A549 (cell line): ENCODE data around the gene OR52B2. TPM values are rescaled to one million over a fixed set of nuclear protein-coding genes. Genes with fewer than 3 reads are reported as not detected.

Experiments
- ATAC-seq, 2 experiments: fragments of 200-7000 bp in 1 of 2; fragments of >200 bp in 1 of 2; cut with Nextera tagmentation in 1 of 2; cut with Tn5 transposase in 1 of 2; 3 replicates each; pipeline versions ENCODE4 v1.8.0 to v1.9.1; 2018 to 2020; ENCODE audit warnings: mild to moderate bottlenecking in 1 of 2, moderate library complexity in 1 of 2
- CTCF ChIA-PET: fragments of 300-600 bp; sonication (Branson Sonifier 250); formaldehyde crosslinking; extraction: SDS; loops from one replicate; lab custom pipeline; 2021; ENCODE audit warnings: antibody characterized with exemption, inconsistent platforms; lab: Yijun Ruan, JAX
- POLR2A ChIA-PET: fragments of 350-600 bp; formaldehyde crosslinking; extraction: SDS; loops from one replicate; lab custom pipeline; 2021; ENCODE audit warnings: antibody characterized with exemption, inconsistent platforms; lab: Yijun Ruan, JAX
- DNase-seq, 2 experiments: peaks; one replicate each; pipeline versions ENCODE4 v3.0.0 to v3.0.0-alpha.2; 2011 to 2016; ENCODE audit warnings: low read depth in 1 of 2, low spot score in 1 of 2
- FAIRE-seq: peaks from 2 replicates; lab custom pipeline; 2011; peaks lifted over from hg19 to GRCh38; lab: Jason Lieb, UNC
- H3K27ac ChIP-seq, 2 experiments: fragments of >200 bp; sonication (Bioruptor Twin); formaldehyde crosslinking; 3 replicates each; pipeline ENCODE4 v1.5.1; 2016 to 2017
- H3K4me1 ChIP-seq: fragments of >200 bp; sonication (Bioruptor Twin); formaldehyde crosslinking; 3 replicates; pipeline ENCODE4 v1.6.1; 2016
- H3K4me2 ChIP-seq: fragments of >200 bp; sonication (Bioruptor Twin); formaldehyde crosslinking; 3 replicates; pipeline ENCODE4 v1.6.1; 2016
- H3K4me3 ChIP-seq: fragments of >200 bp; sonication (Bioruptor Twin); formaldehyde crosslinking; 3 replicates; pipeline ENCODE4 v1.5.1; 2016
- H3K9me3 ChIP-seq: fragments of >200 bp; sonication (Bioruptor Twin); formaldehyde crosslinking; 3 replicates; pipeline ENCODE4 v1.6.1; 2016
- CHD4 ChIP-seq: fragments of 200-600 bp; sonication (generic); IDR thresholded peaks from 2 replicates; pipeline ENCODE4 v1.6.1; 2016; ENCODE audit warnings: antibody characterized with exemption, mild to moderate bottlenecking, borderline replicate concordance
- EP300 ChIP-seq, 2 experiments: fragments of >200 bp; sonication (Bioruptor Twin); formaldehyde crosslinking; IDR thresholded peaks; 2 replicates in 1 of 2; 3 replicates in 1 of 2; pipeline ENCODE4 v1.6.1; 2016 to 2017
- HOXB13 ChIP-seq: fragments of 250-450 bp; sonication (Bioruptor Pico); IDR thresholded peaks from 2 replicates; pipeline ENCODE4 v1.5.0; 2020; ENCODE audit warnings: low read depth, mild to moderate bottlenecking, moderate library complexity
- KDM1A ChIP-seq: fragments of 200-600 bp; sonication (generic); IDR thresholded peaks from 2 replicates; pipeline ENCODE4 v1.6.1; 2016; ENCODE audit warnings: low read depth, mild to moderate bottlenecking
- MAFK ChIP-seq: fragments of 450-650 bp; IDR thresholded peaks from 2 replicates; pipeline ENCODE4 v1.6.1; 2014; ENCODE audit not compliant: partially characterized antibody
- MAZ ChIP-seq: fragments of 150-350 bp; IDR thresholded peaks from 2 replicates; pipeline ENCODE4 v1.6.1; 2014; ENCODE audit warnings: antibody characterized with exemption, low read depth, low read length, borderline replicate concordance
- NPAS2 ChIP-seq: fragments of 250-450 bp; sonication (Bioruptor Pico); IDR thresholded peaks from 2 replicates; pipeline ENCODE4 v1.8.0; 2022; ENCODE audit warnings: mild to moderate bottlenecking, moderate library complexity, borderline replicate concordance
- NR3C1 ChIP-seq: fragments of >200 bp; sonication (Bioruptor Twin); formaldehyde crosslinking; IDR thresholded peaks from 3 replicates; pipeline ENCODE4 v1.6.1; 2017
- PHF8 ChIP-seq: fragments of 200-600 bp; sonication (generic); IDR thresholded peaks from 2 replicates; pipeline ENCODE4 v1.6.1; 2016; ENCODE audit warnings: low read depth, mild to moderate bottlenecking, antibody characterized with exemption, moderate library complexity, borderline replicate concordance
- RFX5 ChIP-seq: fragments of 450-650 bp; IDR thresholded peaks from 2 replicates; pipeline ENCODE4 v1.7.1; 2014; ENCODE audit warnings: antibody characterized with exemption, mild to moderate bottlenecking, moderate library complexity
- RNF2 ChIP-seq: fragments of 200-600 bp; sonication (generic); IDR thresholded peaks from 2 replicates; pipeline ENCODE4 v1.6.1; 2016; ENCODE audit warnings: low read depth, mild to moderate bottlenecking, antibody characterized with exemption, moderate library complexity, borderline replicate concordance
- SMC3 ChIP-seq: fragments of >200 bp; sonication (Bioruptor Twin); formaldehyde crosslinking; IDR thresholded peaks from 3 replicates; pipeline ENCODE4 v1.6.1; 2018; ENCODE audit warnings: inconsistent platforms
- SREBF2 ChIP-seq: fragments of 450-650 bp; IDR thresholded peaks from 2 replicates; pipeline ENCODE4 v1.6.1; 2014; ENCODE audit warnings: mild to moderate bottlenecking, moderate library complexity
- TFCP2L1 ChIP-seq: fragments of 250-450 bp; sonication (Bioruptor Pico); IDR thresholded peaks from 2 replicates; pipeline ENCODE4 v1.5.0; 2021; ENCODE audit warnings: mild to moderate bottlenecking
- ZFP36 ChIP-seq: fragments of 450-650 bp; IDR thresholded peaks from 2 replicates; pipeline ENCODE4 v1.6.1; 2014; ENCODE audit warnings: borderline replicate concordance; ENCODE audit not compliant: partially characterized antibody
- WGBS: methylation state at CpG from one replicate; pipeline ENCODE4 v1.1.6; 2017; ENCODE audit errors: missing lambda C conversion rate; 5-methylcytosine and 5-hydroxymethylcytosine counted together
- polyA plus RNA-seq, 4 experiments: library from polyadenylated mRNA; depleted of rRNA in 3 of 4; stranded (reverse); fragments of >200 nt; fragmentation: RNase III in 1 of 4; extraction: RNeasy Plus Mini Kit Qiagen cat#74134 plus additional on column Dnase treatment in 1 of 4; gene quantifications; 2 replicates in 3 of 4; 3 replicates in 1 of 4; pipeline ENCODE4 v1.2.3, GENCODE V29; 2011 to 2017
- TF ChIP-seq, protein P1 (sequence below): fragments of 200-600 bp; sonication (generic); IDR thresholded peaks from 2 replicates; pipeline ENCODE4 v1.6.1; 2016; ENCODE audit warnings: antibody characterized with exemption, mild to moderate bottlenecking, moderate library complexity
- TF ChIP-seq, protein P2 (sequence below): fragments of >200 bp; sonication (Bioruptor Twin); formaldehyde crosslinking; IDR thresholded peaks from 2 replicates; pipeline ENCODE4 v1.6.1; 2016
- TF ChIP-seq, protein P3 (sequence below): IDR thresholded peaks from 2 replicates; pipeline ENCODE4 v1.6.1; 2012; ENCODE audit warnings: low read depth, borderline replicate concordance
- TF ChIP-seq, protein P4 (sequence below): fragments of 150-350 bp; IDR thresholded peaks from 2 replicates; pipeline ENCODE4 v1.6.1; 2014; ENCODE audit warnings: low read depth, mild to moderate bottlenecking, low read length
- TF ChIP-seq, protein P5 (sequence below): fragments of 250-450 bp; sonication (Bioruptor Pico); IDR thresholded peaks from 2 replicates; pipeline ENCODE4 v1.5.0; 2020; ENCODE audit warnings: low read depth, mild to moderate bottlenecking, moderate library complexity
- TF ChIP-seq, protein P6 (sequence below): fragments of 250-450 bp; sonication (Bioruptor Pico); IDR thresholded peaks from 2 replicates; pipeline ENCODE4 v1.5.0; 2021; ENCODE audit warnings: mild to moderate bottlenecking, moderate library complexity, borderline replicate concordance

The OR52B2 gene
- polyA plus RNA-seq, 2 of the 4 experiments (the other 2 are of a cell fraction) = not detected

DNA sequence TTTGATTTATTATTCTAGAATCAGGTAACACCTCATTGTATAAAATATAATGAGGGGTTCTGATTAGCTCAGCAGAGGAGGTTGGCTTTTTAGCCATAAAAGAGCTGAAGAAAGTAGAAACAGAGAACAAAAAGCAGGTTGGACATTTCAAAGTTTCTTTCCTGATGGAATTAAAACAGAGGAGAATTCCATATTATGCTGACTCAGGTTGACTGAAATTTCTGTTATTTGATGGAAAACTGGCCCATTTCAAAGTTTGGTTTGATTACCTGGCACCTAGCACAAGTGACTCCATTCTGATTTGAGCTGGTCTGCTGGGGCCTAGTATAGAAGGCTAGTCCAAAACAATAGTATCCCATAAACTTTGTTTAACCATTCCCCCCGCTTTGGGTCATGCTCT is 37.7 kb downstream of the OR52B2 start:
- ATAC-seq = no peak
- Histone ChIP-seq H3K4me3 (no peak overlapping the region), H3K4me1 (no peaks in the 10 kb centered on the region), H3K27ac (no peak overlapping the region), H3K9me3 (no peaks in the 10 kb centered on the region), H3K4me2 (no peak overlapping the region)
- ChIA-PET POLR2A (no interaction called here), CTCF (no interaction called here)
- TF ChIP-seq SREBF2 = no peak
- peak; percentile 76 for TF ChIP-seq MAFK
- FAIRE-seq = no peak
- 12% methylated on average over 1 of the region's 1 CpG for WGBS
- DNase-seq = no peak

DNA sequence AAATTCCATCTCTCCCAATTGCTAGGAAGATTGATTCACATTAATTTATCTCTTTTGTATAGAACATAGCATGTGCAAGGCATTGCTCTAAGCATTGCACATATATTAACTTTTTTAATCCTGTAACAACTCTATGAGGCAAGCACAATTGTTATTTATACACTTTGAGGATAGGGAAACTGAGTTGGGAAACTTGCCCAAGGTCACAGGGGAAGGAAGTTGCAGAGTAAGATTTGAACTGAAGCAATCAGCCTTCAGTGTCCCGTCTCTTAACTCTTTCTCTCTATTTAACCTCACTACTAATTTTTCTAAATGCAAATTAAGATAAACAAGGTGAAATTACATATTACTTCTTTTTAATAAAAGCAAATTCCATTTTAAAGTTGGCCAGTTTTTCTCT is 40.5 kb downstream of the OR52B2 start:
- H3K27ac ChIP-seq = no peak overlapping the region
- no peaks in the 10 kb centered on the region for H3K4me1 ChIP-seq
- H3K9me3 ChIP-seq = no peaks in the 10 kb centered on the region
- ChIA-PET CTCF (interaction anchor here (0.6 to 1.0 kb wide), 2 partner anchors 27 to 1653 kb away, joined by 3 to 4 read pairs; no protein-coding TSS in a partner anchor), POLR2A (no interaction called here)
- FAIRE-seq (no peak), ATAC-seq (no peak), DNase-seq (no peak)
- H3K4me3 ChIP-seq = no peak overlapping the region
- TF ChIP-seq, protein P1, sequence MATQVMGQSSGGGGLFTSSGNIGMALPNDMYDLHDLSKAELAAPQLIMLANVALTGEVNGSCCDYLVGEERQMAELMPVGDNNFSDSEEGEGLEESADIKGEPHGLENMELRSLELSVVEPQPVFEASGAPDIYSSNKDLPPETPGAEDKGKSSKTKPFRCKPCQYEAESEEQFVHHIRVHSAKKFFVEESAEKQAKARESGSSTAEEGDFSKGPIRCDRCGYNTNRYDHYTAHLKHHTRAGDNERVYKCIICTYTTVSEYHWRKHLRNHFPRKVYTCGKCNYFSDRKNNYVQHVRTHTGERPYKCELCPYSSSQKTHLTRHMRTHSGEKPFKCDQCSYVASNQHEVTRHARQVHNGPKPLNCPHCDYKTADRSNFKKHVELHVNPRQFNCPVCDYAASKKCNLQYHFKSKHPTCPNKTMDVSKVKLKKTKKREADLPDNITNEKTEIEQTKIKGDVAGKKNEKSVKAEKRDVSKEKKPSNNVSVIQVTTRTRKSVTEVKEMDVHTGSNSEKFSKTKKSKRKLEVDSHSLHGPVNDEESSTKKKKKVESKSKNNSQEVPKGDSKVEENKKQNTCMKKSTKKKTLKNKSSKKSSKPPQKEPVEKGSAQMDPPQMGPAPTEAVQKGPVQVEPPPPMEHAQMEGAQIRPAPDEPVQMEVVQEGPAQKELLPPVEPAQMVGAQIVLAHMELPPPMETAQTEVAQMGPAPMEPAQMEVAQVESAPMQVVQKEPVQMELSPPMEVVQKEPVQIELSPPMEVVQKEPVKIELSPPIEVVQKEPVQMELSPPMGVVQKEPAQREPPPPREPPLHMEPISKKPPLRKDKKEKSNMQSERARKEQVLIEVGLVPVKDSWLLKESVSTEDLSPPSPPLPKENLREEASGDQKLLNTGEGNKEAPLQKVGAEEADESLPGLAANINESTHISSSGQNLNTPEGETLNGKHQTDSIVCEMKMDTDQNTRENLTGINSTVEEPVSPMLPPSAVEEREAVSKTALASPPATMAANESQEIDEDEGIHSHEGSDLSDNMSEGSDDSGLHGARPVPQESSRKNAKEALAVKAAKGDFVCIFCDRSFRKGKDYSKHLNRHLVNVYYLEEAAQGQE = no peak
- no peak for TF ChIP-seq EP300 (IDR thresholded peaks at IDR 0.05)
- TF ChIP-seq, protein P2, sequence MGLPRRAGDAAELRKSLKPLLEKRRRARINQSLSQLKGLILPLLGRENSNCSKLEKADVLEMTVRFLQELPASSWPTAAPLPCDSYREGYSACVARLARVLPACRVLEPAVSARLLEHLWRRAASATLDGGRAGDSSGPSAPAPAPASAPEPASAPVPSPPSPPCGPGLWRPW = no peak
- TF ChIP-seq RNF2 = no peak
- TF ChIP-seq, protein P3, sequence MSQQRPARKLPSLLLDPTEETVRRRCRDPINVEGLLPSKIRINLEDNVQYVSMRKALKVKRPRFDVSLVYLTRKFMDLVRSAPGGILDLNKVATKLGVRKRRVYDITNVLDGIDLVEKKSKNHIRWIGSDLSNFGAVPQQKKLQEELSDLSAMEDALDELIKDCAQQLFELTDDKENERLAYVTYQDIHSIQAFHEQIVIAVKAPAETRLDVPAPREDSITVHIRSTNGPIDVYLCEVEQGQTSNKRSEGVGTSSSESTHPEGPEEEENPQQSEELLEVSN = no peak
- no peak for TF ChIP-seq NR3C1
- no peak for TF ChIP-seq CHD4
- TF ChIP-seq, protein P4, sequence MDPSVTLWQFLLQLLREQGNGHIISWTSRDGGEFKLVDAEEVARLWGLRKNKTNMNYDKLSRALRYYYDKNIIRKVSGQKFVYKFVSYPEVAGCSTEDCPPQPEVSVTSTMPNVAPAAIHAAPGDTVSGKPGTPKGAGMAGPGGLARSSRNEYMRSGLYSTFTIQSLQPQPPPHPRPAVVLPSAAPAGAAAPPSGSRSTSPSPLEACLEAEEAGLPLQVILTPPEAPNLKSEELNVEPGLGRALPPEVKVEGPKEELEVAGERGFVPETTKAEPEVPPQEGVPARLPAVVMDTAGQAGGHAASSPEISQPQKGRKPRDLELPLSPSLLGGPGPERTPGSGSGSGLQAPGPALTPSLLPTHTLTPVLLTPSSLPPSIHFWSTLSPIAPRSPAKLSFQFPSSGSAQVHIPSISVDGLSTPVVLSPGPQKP = no peak
- TF ChIP-seq, protein P5, sequence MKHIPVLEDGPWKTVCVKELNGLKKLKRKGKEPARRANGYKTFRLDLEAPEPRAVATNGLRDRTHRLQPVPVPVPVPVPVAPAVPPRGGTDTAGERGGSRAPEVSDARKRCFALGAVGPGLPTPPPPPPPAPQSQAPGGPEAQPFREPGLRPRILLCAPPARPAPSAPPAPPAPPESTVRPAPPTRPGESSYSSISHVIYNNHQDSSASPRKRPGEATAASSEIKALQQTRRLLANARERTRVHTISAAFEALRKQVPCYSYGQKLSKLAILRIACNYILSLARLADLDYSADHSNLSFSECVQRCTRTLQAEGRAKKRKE (CRISPR knock-in tag) = no peak
- TF ChIP-seq KDM1A = no peak
- TF ChIP-seq HOXB13 = no peak
- TF ChIP-seq, protein P6, sequence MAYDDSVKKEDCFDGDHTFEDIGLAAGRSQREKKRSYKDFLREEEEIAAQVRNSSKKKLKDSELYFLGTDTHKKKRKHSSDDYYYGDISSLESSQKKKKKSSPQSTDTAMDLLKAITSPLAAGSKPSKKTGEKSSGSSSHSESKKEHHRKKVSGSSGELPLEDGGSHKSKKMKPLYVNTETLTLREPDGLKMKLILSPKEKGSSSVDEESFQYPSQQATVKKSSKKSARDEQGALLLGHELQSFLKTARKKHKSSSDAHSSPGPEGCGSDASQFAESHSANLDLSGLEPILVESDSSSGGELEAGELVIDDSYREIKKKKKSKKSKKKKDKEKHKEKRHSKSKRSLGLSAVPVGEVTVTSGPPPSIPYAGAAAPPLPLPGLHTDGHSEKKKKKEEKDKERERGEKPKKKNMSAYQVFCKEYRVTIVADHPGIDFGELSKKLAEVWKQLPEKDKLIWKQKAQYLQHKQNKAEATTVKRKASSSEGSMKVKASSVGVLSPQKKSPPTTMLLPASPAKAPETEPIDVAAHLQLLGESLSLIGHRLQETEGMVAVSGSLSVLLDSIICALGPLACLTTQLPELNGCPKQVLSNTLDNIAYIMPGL = no peak
- no peak for TF ChIP-seq RFX5
- TF ChIP-seq PHF8 = no peak
- no peak for TF ChIP-seq ZFP36
- no peak for TF ChIP-seq SREBF2
- no peak for TF ChIP-seq TFCP2L1
- TF ChIP-seq NPAS2 (CRISPR knock-in tag) = no peak
- no peak for TF ChIP-seq SMC3
- TF ChIP-seq MAZ = no peak
- 17% methylated on average over 1 of the region's 1 CpG for WGBS
- H3K4me2 ChIP-seq = no peak overlapping the region
